Stimulated activated CD4-positive, alpha-beta T cell treated with anti-CD3 and anti-CD28 coated beads, Interleukin-1b, Interleukin-23, amount 100 ng/mL, for 48 hours (primary cell): ENCODE results near the gene ARHGEF4.

ENCODE experiments used
- DNase-seq: peaks from one replicate; pipeline ENCODE4 v3.0.0-alpha.2; 2020

The ARHGEF4 gene

GRCh38 chr2:130930740-130931659, 94.3 kb downstream of the ARHGEF4 start:
- DNase-seq: no peak

DNA sequence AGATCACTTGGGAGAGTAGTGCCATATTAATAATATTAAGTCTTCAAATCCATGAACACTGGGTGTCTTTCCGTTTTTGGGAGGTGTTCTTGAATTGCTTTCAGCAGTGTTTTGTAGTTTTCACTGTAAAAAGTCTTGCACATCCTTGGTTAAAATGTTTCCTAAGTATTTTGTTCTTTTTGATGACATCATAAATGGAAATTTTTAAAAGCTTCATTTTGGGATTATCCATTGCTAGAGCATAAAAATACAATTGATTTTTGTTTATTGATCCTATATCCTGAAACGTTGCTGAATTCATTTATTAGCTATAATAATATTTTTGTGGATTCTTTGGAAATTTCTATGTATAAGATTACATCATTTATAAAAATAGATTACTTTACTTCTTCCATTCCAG, 96.8 kb downstream of the ARHGEF4 start:
- DNase-seq: no peak

DNA sequence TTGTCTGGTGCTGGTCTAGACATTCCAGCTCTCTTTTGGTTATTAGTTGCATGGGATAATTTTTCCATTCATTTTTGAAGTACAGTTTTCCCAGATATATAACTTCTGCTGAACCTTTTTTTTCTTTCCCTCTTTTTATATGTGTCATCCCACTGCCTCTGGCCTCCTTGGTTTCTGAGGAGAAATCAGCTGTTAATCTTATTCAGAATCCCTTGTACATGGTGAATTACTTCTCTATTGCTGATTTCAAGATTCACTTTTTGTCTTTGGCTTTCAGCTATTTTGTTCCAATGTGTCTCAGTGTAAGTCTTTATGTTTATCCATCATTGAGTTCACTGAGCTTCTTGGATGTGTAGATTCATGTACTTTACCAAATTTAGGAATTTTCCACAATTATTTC, 99.7 kb downstream of the ARHGEF4 start:
- no peak for DNase-seq

DNA sequence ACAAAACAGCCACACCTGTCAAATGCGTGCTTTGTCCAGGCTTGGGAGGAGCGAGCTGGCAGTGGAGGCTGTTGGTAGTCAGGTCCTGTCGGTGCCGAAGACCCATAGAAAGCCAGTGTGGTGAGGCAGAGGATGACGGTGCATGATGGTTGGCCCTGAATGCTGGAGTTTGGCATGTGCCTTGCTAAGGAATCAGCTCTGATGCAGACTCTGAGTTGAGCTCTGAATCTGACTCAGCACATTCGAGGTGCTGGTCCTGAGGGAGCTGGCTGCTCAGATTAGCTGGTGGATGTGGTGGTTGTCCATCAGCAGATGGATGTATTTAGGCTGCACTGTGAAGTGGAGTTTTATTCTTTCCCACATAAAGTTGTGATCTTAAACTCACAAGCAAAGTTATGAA, 111.3 kb downstream of the ARHGEF4 start:
- no peak for DNase-seq

DNA sequence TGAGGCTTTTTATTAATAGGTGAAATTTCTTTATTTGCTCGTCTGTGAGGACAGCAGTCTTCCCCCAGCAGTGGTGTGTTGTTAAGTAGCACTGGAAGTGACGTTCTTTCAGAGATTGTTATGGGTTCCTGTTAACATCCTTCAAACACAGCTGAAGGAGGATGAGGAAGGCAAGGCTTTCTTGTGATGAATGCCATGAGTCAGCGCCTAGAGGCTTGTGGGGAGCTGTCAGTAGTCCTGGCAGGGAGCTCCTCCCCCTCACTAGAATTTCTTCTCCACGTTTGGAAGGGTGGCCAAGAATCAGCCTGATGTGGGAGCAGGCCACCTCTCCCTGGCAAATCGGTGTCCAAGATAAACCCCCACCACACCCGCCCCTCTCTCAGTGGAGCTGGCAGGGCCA, 113.2 kb downstream of the ARHGEF4 start:
- no peak for DNase-seq

- no peak for DNase-seq
Observed at GRCh38 chr2:130951018-130951417, 114.3 kb downstream of the ARHGEF4 start.

- DNase-seq: no peak
Observed at GRCh38 chr2:130954873-130955272, 118.2 kb downstream of the ARHGEF4 start.

GRCh38 chr2:130957915-130958314, 121.2 kb downstream of the ARHGEF4 start:
- no peak for DNase-seq

DNA sequence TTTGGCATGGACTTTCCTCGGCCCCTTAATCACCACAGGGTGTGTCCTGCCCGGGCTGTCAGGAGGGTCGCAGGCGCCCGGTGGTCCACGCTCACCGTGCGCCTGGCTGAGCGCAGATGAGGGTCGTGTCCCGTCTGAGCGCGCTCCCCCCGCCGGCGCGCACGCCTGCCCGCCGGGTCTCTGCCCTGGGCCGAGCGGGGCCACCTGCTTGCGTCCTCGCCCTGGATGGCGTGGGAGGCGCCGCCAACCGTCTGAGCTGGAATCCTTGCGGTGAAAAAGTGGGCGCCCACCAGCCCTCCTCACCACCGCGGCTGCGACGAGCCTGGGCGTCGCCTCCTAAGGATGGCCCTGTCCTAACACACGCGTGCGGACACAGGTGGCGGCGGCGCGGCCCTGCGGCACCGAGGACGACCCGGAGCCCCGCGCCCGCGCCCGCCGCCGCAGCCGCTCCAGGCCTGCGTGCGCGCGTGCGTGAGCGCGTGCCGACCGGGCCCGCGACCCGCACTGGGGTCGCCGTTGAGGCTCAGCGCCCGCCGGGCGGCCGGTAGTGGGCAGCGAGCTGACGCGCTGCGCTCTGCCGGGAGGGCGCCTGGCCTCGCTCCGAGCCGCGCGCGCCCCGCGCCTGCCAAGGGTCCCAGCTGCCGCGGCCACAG, 126.6 kb downstream of the ARHGEF4 start:
- no peak for DNase-seq

GRCh38 chr2:130963849-130964793, 127.4 kb downstream of the ARHGEF4 start:
- no peak for DNase-seq

GRCh38 chr2:130964931-130965330, 128.2 kb downstream of the ARHGEF4 start:
- DNase-seq: no peak

DNA sequence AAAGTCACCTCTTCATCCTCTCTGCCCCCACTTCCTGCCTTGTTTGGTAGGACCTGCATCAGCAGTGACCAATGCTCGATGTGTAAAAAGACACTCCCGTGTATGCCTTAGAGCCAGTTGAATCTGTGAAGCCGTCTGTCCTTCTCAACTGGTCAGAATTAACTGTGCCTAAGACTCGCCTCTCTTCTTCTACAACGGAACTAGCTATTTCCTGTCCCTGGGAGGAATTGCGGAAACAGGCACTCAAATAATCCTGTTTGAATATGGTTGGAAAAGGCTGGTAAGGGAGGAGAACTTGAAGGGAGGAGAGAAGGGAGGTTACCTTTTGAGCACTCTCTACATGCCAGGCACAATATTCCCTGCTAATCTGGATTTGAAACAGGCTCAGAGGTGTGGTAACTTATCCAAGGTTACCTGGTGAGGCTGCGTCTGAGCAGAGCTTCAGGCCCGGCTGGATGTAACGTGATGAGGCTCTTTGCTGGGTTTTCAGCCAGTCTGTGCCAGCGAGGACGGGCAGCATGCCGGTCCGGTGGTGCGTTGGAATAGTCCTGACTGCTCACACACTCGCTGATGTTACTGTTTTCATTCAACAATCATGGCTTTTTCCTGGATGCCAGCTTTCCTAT, 129.5 kb downstream of the ARHGEF4 start:
- DNase-seq: no peak

- DNase-seq: no peak
Observed at GRCh38 chr2:130966775-130967490, 130.2 kb downstream of the ARHGEF4 start.

- no peak for DNase-seq
Observed at GRCh38 chr2:130972410-130972809, 135.7 kb downstream of the ARHGEF4 start.

- no peak for DNase-seq
Observed at GRCh38 chr2:130975729-130976128, 139.0 kb downstream of the ARHGEF4 start.

GRCh38 chr2:130976591-130977237, 140.0 kb downstream of the ARHGEF4 start:
- no peak for DNase-seq

GRCh38 chr2:130977461-130978050, 140.8 kb downstream of the ARHGEF4 start:
- no peak for DNase-seq

- no peak for DNase-seq
Observed at GRCh38 chr2:130981667-130982066, 145.0 kb downstream of the ARHGEF4 start.

- no peak for DNase-seq
Observed at GRCh38 chr2:130985206-130985780, 148.6 kb downstream of the ARHGEF4 start.

DNA sequence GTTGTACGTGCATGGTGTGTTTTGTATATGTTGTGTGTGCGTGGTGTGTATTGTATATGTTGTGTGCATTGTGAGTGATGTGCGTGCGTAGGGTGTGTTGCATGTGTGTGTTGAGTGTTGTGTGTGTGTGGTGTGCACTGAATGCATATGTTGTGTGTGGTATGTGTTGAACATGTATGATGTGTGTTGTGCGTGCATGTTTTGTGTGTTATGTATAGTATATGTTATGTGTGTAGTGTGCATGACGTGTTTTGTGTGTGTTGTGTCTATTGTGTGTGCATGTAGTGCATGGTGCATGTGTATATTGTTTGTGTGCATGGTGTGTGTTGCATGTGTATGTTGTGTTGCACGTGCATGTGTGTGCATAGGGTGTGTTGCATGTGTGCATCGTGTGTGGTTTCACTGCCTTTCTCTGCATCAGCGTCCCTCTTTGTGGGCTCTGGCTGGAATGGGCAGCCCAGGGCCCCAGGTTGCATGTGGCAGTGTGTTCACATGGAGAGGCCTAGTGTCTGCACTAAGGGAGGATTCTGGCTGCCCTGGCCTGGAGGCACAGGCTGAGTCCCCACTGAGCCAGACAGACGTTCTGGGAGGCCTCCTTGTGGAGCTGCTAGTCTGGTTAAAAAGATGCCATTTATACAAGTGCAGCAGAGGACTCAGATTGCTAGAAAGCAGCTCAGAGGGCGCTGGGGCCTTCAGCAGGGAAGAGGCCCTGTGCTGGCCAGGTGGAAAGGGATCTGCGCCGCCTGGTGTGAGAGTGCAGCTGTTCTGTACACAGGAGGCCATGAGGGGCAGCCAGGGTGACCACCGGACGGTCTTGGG, 149.3 kb downstream of the ARHGEF4 start:
- DNase-seq: no peak
